SKM-1 (cell line): ENCODE results near the gene HCK.

Source experiments
- DNase-seq: peaks from one replicate; lab custom pipeline; 2025; ENCODE audit not compliant: unreplicated experiment; lab: John Stamatoyannopoulos, UW

The HCK gene

DNA sequence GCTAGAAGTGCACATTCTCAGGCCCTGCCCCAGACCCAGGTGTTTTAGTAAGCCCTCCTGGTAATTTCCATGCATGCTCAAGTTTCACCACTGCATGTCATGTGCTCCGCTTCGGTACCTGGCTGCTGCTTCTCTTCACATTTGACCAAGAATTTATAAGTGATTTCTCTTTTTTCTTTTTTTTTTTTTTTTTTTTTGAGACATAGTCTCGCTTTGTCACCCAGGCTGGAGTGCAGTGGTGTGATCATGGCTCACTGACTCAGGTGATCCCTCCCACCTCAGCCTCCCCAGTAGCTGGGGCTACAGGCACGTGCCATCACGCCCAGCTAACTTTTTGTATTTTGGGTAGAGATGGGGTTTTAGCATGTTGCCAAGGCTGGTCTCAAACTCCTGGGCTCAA, 73.5 kb downstream of the HCK start:
- no peak for DNase-seq

DNA sequence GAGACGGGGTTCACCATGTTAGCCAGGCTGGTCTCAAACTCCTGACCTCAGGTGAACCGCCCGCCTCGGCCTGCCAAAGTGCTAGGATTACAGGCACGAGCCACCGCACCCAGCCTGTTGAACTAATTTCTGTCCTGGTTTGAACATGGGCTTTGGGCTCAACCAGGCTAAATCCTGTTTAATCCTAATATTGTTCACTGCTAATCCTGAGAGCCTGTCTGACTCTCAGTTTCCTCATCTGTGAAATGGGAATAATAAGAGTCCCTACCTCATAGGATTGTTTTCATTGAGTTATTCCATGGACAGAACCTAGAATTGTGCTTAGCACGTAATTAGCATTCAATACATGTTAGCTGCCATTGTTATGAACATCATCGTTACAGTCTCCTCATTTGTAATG, 74.9 kb downstream of the HCK start:
- DNase-seq = no peak

DNA sequence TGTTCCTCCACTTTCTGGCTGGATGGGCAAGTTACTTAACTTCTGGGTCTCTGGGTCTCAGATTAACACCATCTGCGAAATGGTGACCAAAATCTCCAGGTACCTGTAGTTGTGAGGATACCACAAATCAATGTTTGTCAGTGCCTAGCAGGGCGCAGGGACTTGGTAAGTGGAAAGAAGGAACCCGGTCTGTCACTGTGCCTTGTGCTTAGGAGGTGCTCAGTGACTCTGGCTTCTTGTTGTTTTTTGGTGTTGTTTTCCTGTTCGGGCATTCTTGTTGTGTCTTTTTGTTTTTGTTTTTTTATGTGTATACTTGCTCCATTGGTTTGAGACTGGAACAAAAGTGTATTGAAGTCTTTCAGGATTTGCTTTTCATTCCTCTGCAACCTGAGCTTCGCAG, 75.3 kb downstream of the HCK start:
- no peak for DNase-seq

DNA sequence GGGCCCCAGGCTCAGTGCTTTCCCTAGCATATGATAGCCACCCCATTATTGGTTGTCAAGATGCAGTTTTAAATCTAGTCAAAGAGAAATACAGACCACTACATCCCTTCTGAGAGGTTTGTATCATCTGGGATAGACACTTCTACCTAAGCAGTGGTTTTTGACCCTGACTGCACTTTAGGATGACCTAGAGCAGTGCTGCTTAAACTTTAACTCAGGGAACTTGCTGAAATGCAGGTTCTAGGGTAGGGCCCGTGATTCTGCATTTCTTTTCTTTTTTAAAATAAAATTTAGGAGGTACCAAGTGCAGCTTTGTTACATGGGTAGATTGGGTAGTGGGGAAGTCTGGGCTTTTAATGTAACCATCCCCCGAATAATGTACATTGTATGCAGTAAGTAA, 76.1 kb downstream of the HCK start:
- no peak for DNase-seq

DNA sequence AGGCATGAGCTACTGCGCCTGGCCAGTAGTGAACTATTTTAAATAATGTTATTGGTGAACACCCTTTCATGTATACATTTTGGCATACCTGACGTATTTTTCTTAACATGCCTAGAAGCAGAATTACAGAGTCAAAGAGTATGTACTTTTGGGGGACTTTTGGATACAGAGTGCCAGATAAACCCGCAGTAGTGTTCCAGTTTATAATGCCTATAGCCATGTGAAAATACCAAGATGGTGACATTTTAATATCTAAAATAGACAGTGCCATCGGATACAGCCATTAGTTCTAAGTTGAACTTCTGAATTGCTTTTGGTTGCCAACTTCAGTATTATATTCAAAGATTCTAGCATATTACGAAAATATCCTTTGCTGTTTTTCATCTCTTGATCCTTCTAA, 77.8 kb downstream of the HCK start:
- DNase-seq = no peak

DNA sequence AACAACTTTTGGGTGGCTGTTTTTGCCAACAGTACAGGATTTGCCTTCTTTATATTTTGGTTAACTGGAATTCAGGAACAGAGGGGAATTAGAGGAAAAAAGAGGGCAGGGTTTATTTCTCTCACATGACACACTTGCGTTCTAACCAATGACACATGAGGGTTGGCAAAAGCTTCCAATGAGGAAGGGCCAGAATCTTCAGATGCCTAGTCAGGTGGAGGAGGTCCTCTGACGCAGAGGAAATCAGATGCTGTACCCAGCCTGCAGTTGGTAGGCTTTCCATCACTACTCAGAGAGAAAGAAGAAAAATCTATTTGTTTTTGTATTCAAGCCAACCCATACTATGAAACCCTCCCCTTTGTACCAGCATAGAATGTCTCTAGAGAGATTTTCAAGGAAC, 78.3 kb downstream of the HCK start:
- DNase-seq = no peak

DNA sequence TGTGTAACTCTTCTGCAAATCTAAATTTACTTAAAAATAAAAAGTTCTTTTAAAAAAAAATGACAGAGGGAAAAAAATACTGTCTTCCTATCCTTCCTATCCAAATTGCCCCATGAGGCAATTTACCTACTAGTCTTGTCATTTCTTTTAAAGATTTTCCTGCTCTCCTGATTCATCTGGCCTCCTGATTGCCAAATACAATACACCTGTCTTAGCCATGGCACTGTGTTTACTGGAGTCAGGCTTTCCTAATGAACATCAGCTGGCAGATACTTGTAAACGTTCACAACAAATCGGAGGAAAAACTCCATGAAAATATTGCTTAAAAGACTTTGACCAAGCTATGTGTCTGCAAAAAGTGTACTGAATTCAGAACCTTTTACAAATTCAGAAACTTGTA, 78.9 kb downstream of the HCK start:
- DNase-seq = no peak

DNA sequence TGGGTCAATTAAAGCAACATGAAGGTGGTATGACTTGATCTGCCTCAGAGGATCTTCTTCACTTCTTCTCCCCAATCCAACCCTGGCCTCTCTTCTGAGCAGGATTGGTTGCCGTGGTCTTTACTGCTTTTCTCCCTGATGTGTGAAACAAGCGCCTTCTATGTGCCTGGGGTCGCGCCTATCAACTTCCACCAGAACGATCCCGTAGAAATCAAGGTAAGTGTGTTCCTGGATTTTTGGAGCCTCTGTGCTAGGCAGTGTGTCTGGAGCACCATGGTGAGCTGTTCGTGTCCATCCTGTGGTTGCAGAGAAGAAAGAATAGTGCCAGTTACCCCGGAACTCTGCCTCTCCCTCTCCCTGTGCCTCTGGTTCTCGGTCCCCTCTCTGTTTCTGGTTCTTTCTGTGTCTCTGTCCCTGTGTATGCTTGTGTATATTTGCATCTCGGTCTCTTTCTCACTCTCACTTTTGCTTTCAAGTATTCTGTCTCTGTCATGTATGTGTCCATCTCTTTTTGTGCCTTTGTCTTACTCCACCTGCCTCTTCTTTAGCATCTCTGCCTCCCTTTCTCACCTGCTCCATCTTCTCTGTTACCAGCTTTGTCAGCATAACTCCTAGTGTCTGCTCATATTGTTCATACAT, 81.0 kb downstream of the HCK start:
- no peak for DNase-seq

DNA sequence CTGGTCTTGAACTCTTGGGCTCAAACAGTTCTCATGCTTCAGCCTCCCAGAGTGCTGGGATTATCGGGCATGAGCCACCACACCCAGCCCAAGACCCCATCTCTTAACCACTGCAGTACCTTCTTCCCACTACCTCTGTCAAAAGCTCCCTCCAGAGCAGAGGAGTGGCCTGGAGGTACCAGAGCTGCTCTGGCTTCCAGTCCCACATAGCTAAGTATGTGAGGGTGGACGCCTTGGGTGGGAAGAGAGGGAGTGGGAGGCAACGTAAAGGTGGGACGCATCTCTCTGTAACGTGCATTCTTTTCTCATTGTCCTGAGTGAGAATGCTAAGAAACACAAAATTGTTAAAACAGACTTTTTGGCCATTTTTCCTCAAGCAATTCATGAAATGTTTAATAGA, 82.0 kb downstream of the HCK start:
- DNase-seq = no peak

DNA sequence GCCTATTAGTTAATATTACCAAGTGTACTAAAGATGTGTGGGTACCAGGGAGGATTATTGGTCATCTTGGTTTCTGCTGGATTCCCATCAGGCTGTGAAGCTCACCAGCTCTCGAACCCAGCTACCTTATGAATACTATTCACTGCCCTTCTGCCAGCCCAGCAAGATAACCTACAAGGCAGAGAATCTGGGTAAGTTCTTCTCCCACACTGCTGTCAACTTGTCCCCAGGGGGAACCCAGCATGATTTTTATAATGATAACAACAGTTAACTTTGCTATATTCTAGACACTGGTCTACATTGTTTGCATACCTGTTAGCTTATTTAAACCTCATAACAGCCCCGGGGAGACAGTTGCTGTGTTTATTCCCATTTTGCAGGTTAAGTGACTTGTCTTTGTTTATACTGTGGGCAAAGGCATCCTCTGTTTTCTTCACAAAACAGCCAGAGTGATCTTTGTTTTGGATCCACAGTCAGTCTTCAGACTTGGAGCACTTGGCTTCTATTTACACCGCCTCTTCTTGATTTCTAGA, 84.0 kb downstream of the HCK start:
- no peak for DNase-seq

DNA sequence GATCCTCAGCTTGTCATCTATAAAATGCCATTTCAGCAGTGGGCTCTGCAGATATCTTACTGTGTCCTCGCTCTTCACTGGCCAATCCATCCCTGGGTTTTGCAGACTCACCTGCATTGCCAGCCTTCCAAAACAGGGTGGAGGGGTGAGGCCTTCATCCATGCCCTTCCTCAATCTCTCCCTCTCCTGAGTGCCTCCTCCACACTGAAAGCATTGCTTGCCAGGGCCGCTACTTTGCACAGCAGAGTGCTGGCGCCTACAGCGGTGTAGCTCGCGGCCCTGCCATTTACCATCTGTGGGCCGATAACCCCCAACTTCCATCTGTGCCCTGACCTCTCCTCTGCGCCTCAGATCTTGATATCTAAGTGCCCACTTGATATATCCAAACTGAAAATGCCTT, 86.9 kb downstream of the HCK start:
- DNase-seq = no peak

DNA sequence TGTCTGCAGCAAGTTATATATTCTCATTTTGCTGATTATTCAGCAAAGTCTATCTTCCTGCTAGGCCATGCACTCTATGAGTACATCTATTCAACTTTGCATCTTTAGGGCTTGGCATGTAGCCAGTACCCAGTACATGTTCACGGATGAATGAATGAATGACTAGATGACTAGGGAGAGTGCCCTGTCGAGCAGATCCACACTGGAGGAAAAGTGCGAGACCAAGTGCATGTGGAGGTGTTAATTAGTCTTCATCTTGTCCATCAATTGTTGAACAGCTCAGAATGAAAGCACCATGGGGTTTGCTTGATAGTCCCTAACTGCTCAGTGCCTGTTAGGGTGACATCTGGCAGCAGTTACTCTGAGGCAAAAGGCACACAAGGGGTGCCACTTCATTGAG, 87.9 kb downstream of the HCK start:
- no peak for DNase-seq

DNA sequence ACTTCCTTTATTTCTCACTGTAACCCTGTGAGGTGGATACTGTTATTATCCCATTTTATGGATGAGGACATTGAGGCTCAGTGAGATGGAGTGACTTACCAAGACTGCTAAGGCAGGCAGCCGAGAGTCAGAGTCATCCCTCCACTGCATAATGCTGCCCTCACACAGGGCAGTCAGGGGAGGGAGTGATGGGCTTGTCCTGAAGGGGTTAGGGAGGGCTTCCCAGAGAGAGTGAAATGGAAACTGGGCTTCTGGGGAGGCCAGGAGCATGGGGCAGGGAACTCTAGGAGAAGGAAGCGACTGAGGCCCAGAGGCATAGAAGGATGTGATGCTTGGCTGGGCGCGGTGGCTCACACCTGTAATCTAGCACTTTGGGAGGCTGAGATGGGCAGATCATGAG, 88.6 kb downstream of the HCK start:
- no peak for DNase-seq

DNA sequence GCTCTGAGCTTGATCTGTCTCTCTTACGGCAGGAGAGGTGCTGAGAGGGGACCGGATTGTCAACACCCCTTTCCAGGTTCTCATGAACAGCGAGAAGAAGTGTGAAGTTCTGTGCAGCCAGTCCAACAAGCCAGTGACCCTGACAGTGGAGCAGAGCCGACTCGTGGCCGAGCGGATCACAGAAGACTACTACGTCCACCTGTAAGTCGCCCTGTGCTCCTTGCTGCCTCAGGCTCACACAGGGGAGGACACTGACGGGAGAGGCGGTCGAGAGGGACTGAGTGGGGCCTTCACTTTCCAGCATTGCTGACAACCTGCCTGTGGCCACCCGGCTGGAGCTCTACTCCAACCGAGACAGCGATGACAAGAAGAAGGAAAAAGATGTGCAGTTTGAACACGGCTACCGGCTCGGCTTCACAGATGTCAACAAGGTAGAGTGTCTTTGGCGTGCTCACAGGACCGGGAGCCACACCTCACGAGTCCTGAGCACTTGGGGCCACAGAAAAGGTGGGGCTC, 89.5 kb downstream of the HCK start:
- DNase-seq = no peak

DNA sequence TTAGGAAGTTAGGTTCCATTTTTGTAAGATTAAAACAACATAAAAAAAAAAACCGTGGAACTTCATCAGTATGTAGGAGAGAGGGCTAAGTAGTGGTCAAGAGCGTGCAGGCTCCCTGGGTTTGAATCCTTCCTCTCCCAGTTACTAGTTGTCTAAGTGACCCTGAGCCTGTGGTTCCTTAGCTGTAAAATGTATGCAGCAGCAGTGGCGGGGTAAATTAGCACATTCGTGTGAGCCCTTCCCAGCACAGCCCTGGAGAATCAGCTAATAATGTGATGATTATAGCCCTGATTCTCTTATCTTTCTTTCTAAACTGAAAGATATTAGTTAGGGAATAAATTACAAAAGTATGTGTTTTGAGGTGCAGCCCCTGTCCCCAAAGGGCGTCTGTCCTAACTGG, 90.0 kb downstream of the HCK start:
- no peak for DNase-seq

DNA sequence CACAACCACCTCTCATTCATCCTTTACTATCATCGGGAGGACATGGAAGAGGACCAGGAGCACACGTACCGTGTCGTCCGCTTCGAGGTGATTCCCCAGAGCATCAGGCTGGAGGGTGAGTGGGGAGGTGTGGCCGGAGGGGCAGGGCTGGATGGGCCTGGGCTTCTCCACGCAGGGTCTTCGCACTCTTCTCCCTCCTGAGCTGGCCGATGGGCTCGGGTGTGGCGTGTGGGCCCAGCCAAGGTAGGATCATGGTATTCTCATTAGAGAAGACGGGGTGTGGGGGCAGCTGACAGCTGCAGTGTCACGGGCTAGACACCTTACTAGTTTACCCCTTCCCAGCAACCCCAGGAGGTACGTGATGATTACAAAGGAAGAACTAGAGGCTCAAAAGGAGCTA, 90.9 kb downstream of the HCK start:
- no peak for DNase-seq

DNA sequence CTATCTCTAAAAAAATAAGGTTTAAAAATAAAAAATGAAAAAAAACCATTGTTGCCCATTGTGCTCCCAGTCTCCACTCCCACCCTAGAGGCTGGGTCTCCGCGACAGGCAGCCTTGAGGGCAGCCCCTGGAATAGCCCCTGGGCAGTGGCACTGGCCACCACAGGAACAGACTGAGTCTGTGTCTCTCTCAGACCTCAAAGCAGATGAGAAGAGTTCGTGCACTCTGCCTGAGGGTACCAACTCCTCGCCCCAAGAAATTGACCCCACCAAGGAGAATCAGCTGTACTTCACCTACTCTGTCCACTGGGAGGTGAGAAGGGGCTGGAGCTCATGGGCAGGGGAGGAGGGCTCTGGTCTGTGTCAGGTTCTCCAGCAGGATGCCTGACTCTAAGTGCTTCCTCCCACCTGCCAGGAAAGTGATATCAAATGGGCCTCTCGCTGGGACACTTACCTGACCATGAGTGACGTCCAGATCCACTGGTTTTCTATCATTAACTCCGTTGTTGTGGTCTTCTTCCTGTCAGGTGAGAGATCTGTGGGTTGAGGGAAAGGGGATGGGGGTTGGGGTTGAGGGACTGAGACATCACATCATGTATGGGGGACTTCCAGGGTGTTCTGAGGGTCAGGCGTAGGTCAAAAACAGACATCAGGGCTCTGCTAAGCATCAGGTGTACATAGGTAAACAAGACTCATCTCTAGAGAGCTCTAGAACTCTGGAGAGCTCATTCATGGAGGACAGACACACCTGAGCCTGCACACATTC, 93.0 kb downstream of the HCK start:
- no peak for DNase-seq

DNA sequence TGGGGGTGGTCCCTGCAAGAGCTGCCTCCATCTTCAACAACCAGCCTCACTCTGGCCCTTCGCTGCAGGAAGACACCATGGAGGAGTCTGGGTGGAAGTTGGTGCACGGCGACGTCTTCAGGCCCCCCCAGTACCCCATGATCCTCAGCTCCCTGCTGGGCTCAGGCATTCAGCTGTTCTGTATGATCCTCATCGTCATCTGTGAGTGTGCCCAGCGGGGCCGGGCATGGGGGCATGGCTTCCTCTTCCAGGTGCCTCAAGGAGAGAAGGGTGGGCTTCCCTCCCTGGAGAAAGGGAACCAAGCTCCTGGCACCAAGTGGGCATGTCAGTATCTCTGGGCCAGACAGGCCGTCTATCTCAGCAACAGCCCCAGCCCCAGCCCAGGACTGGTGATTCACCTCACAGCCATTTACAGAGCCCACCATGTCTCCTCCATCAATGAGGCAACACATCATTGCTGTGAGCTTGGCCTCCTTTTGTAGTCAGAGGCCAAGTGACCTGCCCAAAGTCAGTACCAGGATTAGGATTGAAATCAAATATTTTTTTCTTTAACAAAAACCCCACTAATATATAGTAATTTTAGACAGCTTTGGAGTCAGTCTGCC, 97.6 kb downstream of the HCK start:
- DNase-seq = no peak

DNA sequence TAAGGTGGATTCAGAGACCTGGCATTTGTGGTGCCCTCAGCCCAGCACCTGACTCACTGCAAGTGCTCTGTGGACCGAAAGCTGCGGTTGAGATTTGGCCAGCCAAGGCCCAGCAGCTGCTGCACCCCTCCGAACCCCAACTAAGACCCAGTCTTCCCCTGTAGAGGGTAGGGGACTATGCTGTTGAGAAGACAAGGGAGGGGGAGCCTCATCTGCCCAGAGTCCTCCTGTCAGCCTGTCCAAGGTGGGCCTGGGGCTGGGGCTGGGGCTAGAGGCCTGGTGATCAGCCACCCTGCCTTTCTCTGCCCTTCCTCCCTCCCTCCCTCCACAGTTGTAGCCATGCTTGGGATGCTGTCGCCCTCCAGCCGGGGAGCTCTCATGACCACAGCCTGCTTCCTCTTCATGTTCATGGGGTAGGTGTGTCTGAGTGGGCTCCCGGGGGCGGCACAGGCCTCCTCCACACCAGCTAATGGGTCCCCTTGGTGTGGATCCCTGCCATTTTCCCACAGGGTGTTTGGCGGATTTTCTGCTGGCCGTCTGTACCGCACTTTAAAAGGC, 98.3 kb downstream of the HCK start:
- DNase-seq = no peak
